A673 (cell line): ENCODE data around the gene MRPL52.

Source experiments
- CTCF ChIP-seq: fragments of 300-800, 200-600 bp; sonication (generic); conservative IDR thresholded peaks from 2 replicates; pipeline ENCODE4 v1.5.1; 2017; ENCODE audit warnings: low read depth, mild to moderate bottlenecking, antibody characterized with exemption, low read length, moderate library complexity, mixed read lengths
- EZH2 ChIP-seq: fragments of 200-600 bp; sonication (generic); IDR thresholded peaks from 2 replicates; pipeline ENCODE4 v1.6.1; 2017; ENCODE audit warnings: borderline replicate concordance, low read depth, mild to moderate bottlenecking, mixed read lengths, antibody characterized with exemption, low read length; ENCODE audit not compliant: poor library complexity, severe bottlenecking

GRCh38 chr14:22807432-22808087 is 22.1 kb upstream of the MRPL52 start:
- no peak for TF ChIP-seq CTCF
- TF ChIP-seq EZH2: no peak
